ENCODE data around the gene OSBPL7.
"Not testable (repeated sequence)": the region's sequence is repeated elsewhere in the genome, so short reads cannot be mapped to it uniquely, and the experiment has no call there.

Gene OSBPL7

GRCh38 chr17:47774987-47775580, 46.5 kb downstream of the OSBPL7 start:
- no peak for DNase-seq (ENCODE audit: low read depth)
- TF ChIP-seq CTCF (IDR thresholded peaks at IDR 0.05; ENCODE audit: insufficient read depth, low read depth, low read length, missing control alignments) = no peak
- H3K4me3 ChIP-seq (ENCODE audit: low read depth, low read length) = no peak overlapping the region

DNA sequence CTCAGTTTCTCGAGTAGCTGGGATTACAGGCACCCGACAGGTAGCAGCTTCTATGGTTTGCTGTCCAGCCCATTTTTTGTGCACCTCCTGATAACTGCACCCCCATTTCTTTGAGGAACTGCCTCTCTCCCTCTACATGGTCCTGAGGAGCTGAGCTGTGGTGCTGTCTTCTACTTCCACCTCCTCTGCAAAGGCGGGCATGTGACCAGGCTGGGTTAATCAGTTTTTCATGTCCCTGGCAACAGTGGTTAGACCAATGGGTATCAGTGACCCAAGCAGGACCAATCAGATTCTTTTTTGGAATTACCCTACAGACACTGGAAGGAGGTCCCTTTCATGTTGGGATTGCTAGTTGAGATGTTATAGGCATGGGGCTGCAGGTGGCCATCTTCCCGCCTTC, 47.3 kb downstream of the OSBPL7 start:
- DNase-seq (ENCODE audit: low read depth) = no peak
- H3K4me3 ChIP-seq (ENCODE audit: low read depth, low read length) = no peak overlapping the region
- no peak for TF ChIP-seq CTCF (IDR thresholded peaks at IDR 0.05; ENCODE audit: insufficient read depth, low read depth, low read length, missing control alignments)

GRCh38 chr17:47773649-47774048, 47.9 kb downstream of the OSBPL7 start:
- not testable (repeated sequence) for H3K4me3 ChIP-seq (ENCODE audit: low read depth, low read length); DNase-seq (ENCODE audit: low read depth)

DNA sequence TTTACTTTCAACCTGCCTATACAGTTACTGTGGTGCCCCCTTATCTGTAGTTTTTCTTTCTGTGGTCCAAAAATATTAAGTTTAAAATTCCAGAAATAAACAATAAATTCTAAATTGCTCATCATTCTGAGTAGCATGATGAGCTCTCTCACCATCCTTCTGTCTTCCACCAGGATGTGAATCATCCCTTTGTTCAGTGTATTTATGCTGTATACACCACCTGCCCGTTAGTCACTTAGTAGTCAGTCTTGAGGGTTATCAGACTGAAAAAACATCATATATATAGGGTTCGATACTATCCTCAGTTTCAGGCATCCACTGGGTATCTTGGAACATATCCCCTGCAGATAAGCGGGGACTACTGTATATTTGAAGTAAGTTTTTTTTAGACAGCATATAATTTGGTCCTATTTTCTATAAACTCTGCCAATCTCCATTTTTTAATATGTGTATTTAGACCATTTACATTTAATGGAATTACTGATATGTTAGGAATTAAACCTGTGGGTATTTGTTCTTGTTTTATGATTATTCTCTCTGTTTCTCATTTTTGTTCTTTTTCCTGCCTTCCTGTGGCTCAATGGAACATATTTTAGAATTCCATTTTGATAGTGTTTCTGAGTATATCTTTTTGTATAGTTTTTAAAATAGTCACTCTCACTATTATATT, 57.5 kb downstream of the OSBPL7 start:
- DNase-seq (ENCODE audit: low read depth) = no peak
- no peak overlapping the region for H3K4me3 ChIP-seq (ENCODE audit: low read depth, low read length)
- TF ChIP-seq CTCF (IDR thresholded peaks at IDR 0.05; ENCODE audit: insufficient read depth, low read depth, low read length, missing control alignments) = no peak

DNA sequence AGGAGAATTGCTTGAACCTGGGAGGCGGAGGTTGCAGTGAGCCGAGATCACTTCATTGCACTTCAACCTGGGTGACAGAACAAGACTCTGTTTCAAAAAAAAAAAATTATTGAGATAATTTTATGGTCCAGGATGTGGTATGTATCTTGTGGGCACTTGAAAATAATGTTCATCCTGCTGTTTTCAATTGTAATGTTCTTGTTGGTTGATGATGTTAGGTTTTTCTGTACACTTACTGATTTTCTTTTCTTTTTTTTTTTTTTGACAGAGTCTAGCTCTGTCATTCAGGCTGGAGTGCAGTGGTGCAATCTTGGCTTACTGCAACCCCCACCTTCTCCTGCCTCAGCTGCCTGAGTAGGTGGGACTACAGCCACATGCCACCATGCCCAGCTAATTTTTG, 58.9 kb downstream of the OSBPL7 start:
- H3K4me3 ChIP-seq (ENCODE audit: low read depth, low read length) = no peak overlapping the region
- TF ChIP-seq CTCF (IDR thresholded peaks at IDR 0.05; ENCODE audit: insufficient read depth, low read depth, low read length, missing control alignments) = no peak
- DNase-seq (ENCODE audit: low read depth) = no peak

DNA sequence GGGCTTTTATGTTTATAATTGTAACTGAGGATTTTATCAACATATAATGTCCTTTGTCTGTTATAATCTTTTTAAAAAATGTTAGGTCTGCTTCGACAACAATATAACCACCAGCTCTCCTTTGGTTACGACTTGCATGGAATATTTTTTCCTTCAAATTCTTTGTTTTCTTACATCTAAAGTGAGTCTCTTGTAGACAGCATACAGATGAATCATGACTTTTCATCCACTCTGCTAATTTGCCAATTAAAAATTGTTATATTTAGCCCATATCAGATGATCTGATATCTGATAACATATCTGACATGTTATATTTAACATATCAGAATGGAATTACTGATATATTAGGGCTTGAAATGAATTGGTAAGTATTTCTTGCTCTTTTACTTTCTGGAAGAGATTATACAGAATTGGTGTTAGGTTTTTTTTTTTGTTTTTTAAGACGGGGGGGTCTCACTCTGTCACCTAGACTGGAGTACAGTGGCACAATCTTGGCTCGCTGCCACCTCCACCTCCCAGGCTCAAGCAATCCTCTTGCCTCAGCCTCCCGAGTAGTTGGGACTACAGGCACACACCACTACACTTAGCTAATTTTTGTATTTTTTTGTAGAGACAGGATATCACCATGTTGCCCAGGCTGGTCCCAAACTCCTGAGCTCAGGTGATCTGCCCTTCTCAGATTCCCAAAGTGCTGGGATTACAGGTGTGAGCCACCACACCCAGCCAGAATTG, 61.0 kb downstream of the OSBPL7 start:
- no peak for TF ChIP-seq CTCF (IDR thresholded peaks at IDR 0.05; ENCODE audit: insufficient read depth, low read depth, low read length, missing control alignments)
- no peak overlapping the region for H3K4me3 ChIP-seq (ENCODE audit: low read depth, low read length)
- DNase-seq (ENCODE audit: low read depth) = no peak

GRCh38 chr17:47757386-47757785, 64.2 kb downstream of the OSBPL7 start:
- no peak for DNase-seq (ENCODE audit: low read depth)
- TF ChIP-seq CTCF (IDR thresholded peaks at IDR 0.05; ENCODE audit: insufficient read depth, low read depth, low read length, missing control alignments) = no peak
- H3K4me3 ChIP-seq (ENCODE audit: low read depth, low read length) = no peak overlapping the region
